ENCODE results near the gene CIAO2B.
"Not testable (repeated sequence)": the region's sequence is repeated elsewhere in the genome, so short reads cannot be mapped to it uniquely, and the experiment has no call there.

The CIAO2B gene

GRCh38 chr16:66943426-66944053 is 9.3 kb upstream of the CIAO2B start:
- no peak overlapping the region for H3K27ac Mint-ChIP-seq (ENCODE audit: low read depth)
- ATAC-seq (replicated peaks; ENCODE audit: extremely low read depth, poor library complexity, severe bottlenecking) (no peak), DNase-seq (ENCODE audit: low spot score in 2 of 2) (no peak)
- H3K4me1 Mint-ChIP-seq, result peaks cover 19% of the 10 kb centered on the region
- no peak overlapping the region for H3K4me3 Mint-ChIP-seq
- H3K27me3 Mint-ChIP-seq, result peaks cover 5% of the 10 kb centered on the region
- no peaks in the 10 kb centered on the region for H3K9me3 Mint-ChIP-seq
- peaks cover 12% of the 10 kb centered on the region for H3K36me3 Mint-ChIP-seq (ENCODE audit: insufficient read depth)

GRCh38 chr16:66942981-66943380 is 8.8 kb upstream of the CIAO2B start:
- ATAC-seq (replicated peaks; ENCODE audit: extremely low read depth, poor library complexity, severe bottlenecking), result no peak
- H3K36me3 Mint-ChIP-seq (ENCODE audit: insufficient read depth), result peaks cover 9% of the 10 kb centered on the region

GRCh38 chr16:66940236-66940635 is 6.0 kb upstream of the CIAO2B start:
- H3K4me3 Mint-ChIP-seq, result no peak overlapping the region
- peaks cover 26% of the 10 kb centered on the region for H3K4me1 Mint-ChIP-seq
- H3K36me3 Mint-ChIP-seq (ENCODE audit: insufficient read depth), result peaks cover 11% of the 10 kb centered on the region
- no peak for DNase-seq (ENCODE audit: low spot score in 2 of 2)
- no peaks in the 10 kb centered on the region for H3K9me3 Mint-ChIP-seq
- no peak overlapping the region for H3K27ac Mint-ChIP-seq (ENCODE audit: low read depth)
- ATAC-seq (replicated peaks; ENCODE audit: extremely low read depth, poor library complexity, severe bottlenecking), result no peak
- H3K27me3 Mint-ChIP-seq, result no peaks in the 10 kb centered on the region

More at GRCh38 chr16:66942981-66943380, 8.8 kb upstream of the CIAO2B start:
- no peaks in the 10 kb centered on the region for H3K9me3 Mint-ChIP-seq
- H3K27ac Mint-ChIP-seq (ENCODE audit: low read depth), result no peak overlapping the region
- DNase-seq (ENCODE audit: low spot score in 2 of 2), result no peak
- H3K27me3 Mint-ChIP-seq, result no peaks in the 10 kb centered on the region
- peaks cover 14% of the 10 kb centered on the region for H3K4me1 Mint-ChIP-seq
- H3K4me3 Mint-ChIP-seq, result no peak overlapping the region

GRCh38 chr16:66939366-66939765 is 5.2 kb upstream of the CIAO2B start:
- Mint-ChIP-seq H3K27ac (ENCODE audit: low read depth) (no peak overlapping the region), H3K27me3 (no peaks in the 10 kb centered on the region), H3K4me3 (no peak overlapping the region), H3K4me1 (peaks cover 33% of the 10 kb centered on the region), H3K9me3 (no peaks in the 10 kb centered on the region), H3K36me3 (ENCODE audit: insufficient read depth) (peaks cover 13% of the 10 kb centered on the region)
- DNase-seq (ENCODE audit: low spot score in 2 of 2) (no peak), ATAC-seq (replicated peaks; ENCODE audit: extremely low read depth, poor library complexity, severe bottlenecking) (no peak)

GRCh38 chr16:66937725-66938337 is 3.6 kb upstream of the CIAO2B start:
- no peak for ATAC-seq (replicated peaks; ENCODE audit: extremely low read depth, poor library complexity, severe bottlenecking)
- DNase-seq (ENCODE audit: low spot score in 2 of 2), result no peak
- Mint-ChIP-seq H3K27ac (ENCODE audit: low read depth) (no peak overlapping the region), H3K36me3 (ENCODE audit: insufficient read depth) (peaks cover 25% of the 10 kb centered on the region), H3K4me3 (no peak overlapping the region), H3K4me1 (peaks cover 48% of the 10 kb centered on the region), H3K27me3 (no peaks in the 10 kb centered on the region), H3K9me3 (no peaks in the 10 kb centered on the region)

- DNase-seq (ENCODE audit: low spot score in 2 of 2), result no peak
- H3K4me1 Mint-ChIP-seq, result peaks cover 56% of the 10 kb centered on the region
- no peaks in the 10 kb centered on the region for H3K27me3 Mint-ChIP-seq
- no peaks in the 10 kb centered on the region for H3K9me3 Mint-ChIP-seq
- ATAC-seq (replicated peaks; ENCODE audit: extremely low read depth, poor library complexity, severe bottlenecking), result no peak
- H3K36me3 Mint-ChIP-seq (ENCODE audit: insufficient read depth), result peaks cover 28% of the 10 kb centered on the region
- H3K4me3 Mint-ChIP-seq, result no peak overlapping the region
- peak overlapping the region; percentile 71 for H3K27ac Mint-ChIP-seq (ENCODE audit: low read depth)
Measured at GRCh38 chr16:66936889-66937554, 2.8 kb upstream of the CIAO2B start.

GRCh38 chr16:66936462-66936861 is 2.3 kb upstream of the CIAO2B start:
- Mint-ChIP-seq H3K4me1 (peaks cover 62% of the 10 kb centered on the region), H3K27ac (ENCODE audit: low read depth) (peak overlapping the region; percentile 71), H3K9me3 (no peaks in the 10 kb centered on the region), H3K4me3 (peak overlapping the region; percentile 99), H3K27me3 (no peaks in the 10 kb centered on the region), H3K36me3 (ENCODE audit: insufficient read depth) (peaks cover 27% of the 10 kb centered on the region)
- ATAC-seq (replicated peaks; ENCODE audit: extremely low read depth, poor library complexity, severe bottlenecking) (no peak), DNase-seq (ENCODE audit: low spot score in 2 of 2) (no peak)

- peaks cover 23% of the 10 kb centered on the region for H3K36me3 Mint-ChIP-seq (ENCODE audit: insufficient read depth)
- peaks cover 63% of the 10 kb centered on the region for H3K4me1 Mint-ChIP-seq
Measured at GRCh38 chr16:66935314-66936011, 1.3 kb upstream of the CIAO2B start, which contains the start of gene CES2. CES2 (plus strand) TSS chr16:66935516; CDS start chr16:66935636, 120 bp downstream.

GRCh38 chr16:66934839-66935313 is 674 bp upstream of the CIAO2B start:
- Mint-ChIP-seq H3K4me3 (peak overlapping the region; percentile 99), H3K27ac (ENCODE audit: low read depth) (peak overlapping the region; percentile 99), H3K36me3 (ENCODE audit: insufficient read depth) (peaks cover 21% of the 10 kb centered on the region), H3K4me1 (peaks cover 63% of the 10 kb centered on the region)
- H3K27me3 Mint-ChIP-seq; H3K9me3 Mint-ChIP-seq; ATAC-seq (replicated peaks; ENCODE audit: extremely low read depth, poor library complexity, severe bottlenecking); DNase-seq (ENCODE audit: low spot score in 2 of 2): not testable (repeated sequence)

More at GRCh38 chr16:66935314-66936011, 1.3 kb upstream of the CIAO2B start, which contains the start of gene CES2:
- Mint-ChIP-seq H3K27me3 (no peaks in the 10 kb centered on the region), H3K4me3 (peak within 1 kb of the TSS; percentile 99), H3K9me3 (no peaks in the 10 kb centered on the region), H3K27ac (ENCODE audit: low read depth) (peak within 1 kb of the TSS; percentile 99)
- DNase-seq (ENCODE audit: low spot score in 2 of 2), result no peak
- no peak for ATAC-seq (replicated peaks; ENCODE audit: extremely low read depth, poor library complexity, severe bottlenecking)

- ATAC-seq (replicated peaks; ENCODE audit: extremely low read depth, poor library complexity, severe bottlenecking) (peak; percentile 34), DNase-seq (ENCODE audit: low spot score in 2 of 2) (no peak)
- H3K4me3 Mint-ChIP-seq, result peak overlapping the region; percentile 99
- peaks cover 63% of the 10 kb centered on the region for H3K4me1 Mint-ChIP-seq
- no peaks in the 10 kb centered on the region for H3K9me3 Mint-ChIP-seq
- peaks cover 20% of the 10 kb centered on the region for H3K36me3 Mint-ChIP-seq (ENCODE audit: insufficient read depth)
- H3K27me3 Mint-ChIP-seq, result no peaks in the 10 kb centered on the region
- peak overlapping the region; percentile 99 for H3K27ac Mint-ChIP-seq (ENCODE audit: low read depth)
Measured at GRCh38 chr16:66933776-66934137, 445 bp downstream of the CIAO2B start.

- H3K4me1 Mint-ChIP-seq, result peaks cover 56% of the 10 kb centered on the region
- ATAC-seq (replicated peaks; ENCODE audit: extremely low read depth, poor library complexity, severe bottlenecking), result no peak
- H3K9me3 Mint-ChIP-seq, result no peaks in the 10 kb centered on the region
- peak overlapping the region; percentile 35 for H3K27ac Mint-ChIP-seq (ENCODE audit: low read depth)
- DNase-seq (ENCODE audit: low spot score in 2 of 2), result no peak
- H3K4me3 Mint-ChIP-seq, result peak overlapping the region; percentile 99
- no peaks in the 10 kb centered on the region for H3K27me3 Mint-ChIP-seq
- peaks cover 19% of the 10 kb centered on the region for H3K36me3 Mint-ChIP-seq (ENCODE audit: insufficient read depth)
Measured at GRCh38 chr16:66932076-66932475, 2.1 kb downstream of the CIAO2B start.

- Mint-ChIP-seq H3K4me1 (peaks cover 51% of the 10 kb centered on the region), H3K4me3 (peak overlapping the region; percentile 99), H3K27me3 (peaks cover 1% of the 10 kb centered on the region), H3K9me3 (no peaks in the 10 kb centered on the region), H3K27ac (ENCODE audit: low read depth) (peak overlapping the region; percentile 35), H3K36me3 (ENCODE audit: insufficient read depth) (peaks cover 18% of the 10 kb centered on the region)
- DNase-seq (ENCODE audit: low spot score in 2 of 2) (no peak), ATAC-seq (replicated peaks; ENCODE audit: extremely low read depth, poor library complexity, severe bottlenecking) (no peak)
Measured at GRCh38 chr16:66931665-66932064, 2.5 kb downstream of the CIAO2B start.

Measured in central memory CD8-positive, alpha-beta T cell (primary cell).